H1 (cell line): ENCODE measurements around the gene MYOCD. TPM values are rescaled to one million over a fixed set of nuclear protein-coding genes. Genes with fewer than 3 reads are reported as not detected.

Experiments
- BACH1 ChIP-seq: IDR thresholded peaks from 2 replicates; pipeline ENCODE4 v1.6.1; 2012; ENCODE audit warnings: low read length, improper control_type of control experiment
- CEBPB ChIP-seq: IDR thresholded peaks from 2 replicates; pipeline ENCODE4 v1.6.1; 2012; ENCODE audit warnings: low read depth, low read length
- CHD1 ChIP-seq: IDR thresholded peaks from 2 replicates; pipeline ENCODE4 v1.6.1; 2012; ENCODE audit warnings: low read depth, low read length, improper control_type of control experiment
- EZH2 ChIP-seq: fragments of 200-600 bp; sonication (generic); IDR thresholded peaks from 2 replicates; pipeline ENCODE4 v1.7.1; 2012; ENCODE audit warnings: low read depth, mild to moderate bottlenecking, moderate library complexity, low read length, inconsistent platforms; ENCODE audit not compliant: severe bottlenecking
- GABPA ChIP-seq: IDR thresholded peaks from 2 replicates; pipeline ENCODE4 v1.6.1; 2011; ENCODE audit warnings: mild to moderate bottlenecking, low read length, moderate library complexity, borderline replicate concordance; ENCODE audit not compliant: insufficient read depth
- JUN ChIP-seq: IDR thresholded peaks from 2 replicates; pipeline ENCODE4 v1.6.1; 2011; ENCODE audit warnings: low read depth, mild to moderate bottlenecking, improper control_type of control experiment, low read length
- JUND ChIP-seq: IDR thresholded peaks from 2 replicates; pipeline ENCODE4 v1.6.1; 2011; ENCODE audit warnings: mild to moderate bottlenecking, improper control_type of control experiment, low read length
- POU5F1 ChIP-seq: IDR thresholded peaks from 2 replicates; pipeline ENCODE4 v1.6.1; 2011; ENCODE audit warnings: low read depth, mild to moderate bottlenecking, low read length, moderate library complexity
- RAD21 ChIP-seq, 2 experiments: IDR thresholded peaks in 1 of 2; conservative IDR thresholded peaks in 1 of 2; 2 replicates each; pipeline ENCODE4 v1.6.1; 2011; ENCODE audit warnings: low read depth in 2 of 2, low read length in 2 of 2, improper control_type of control experiment in 1 of 2, inconsistent platforms in 1 of 2, mild to moderate bottlenecking in 1 of 2, moderate library complexity in 1 of 2
- SIRT6 ChIP-seq: IDR thresholded peaks from one replicate; pipeline ENCODE4 v1.7.1; 2012; ENCODE audit warnings: low read length, inconsistent platforms
- SP2 ChIP-seq: IDR thresholded peaks from 2 replicates; pipeline ENCODE4 v1.6.1; 2012; ENCODE audit warnings: mild to moderate bottlenecking, low read length, inconsistent platforms
- SRF ChIP-seq: IDR thresholded peaks from 2 replicates; pipeline ENCODE4 v1.6.1; 2011; ENCODE audit warnings: mild to moderate bottlenecking, low read depth, low read length, moderate library complexity
- SUZ12 ChIP-seq: fragments of 200-600 bp; sonication (generic); IDR thresholded peaks from 2 replicates; pipeline ENCODE4 v1.6.1; 2012; ENCODE audit warnings: mild to moderate bottlenecking, inconsistent platforms, low read length, moderate library complexity, mixed read lengths
- TAF7 ChIP-seq: optimal IDR thresholded peaks from 2 replicates; pipeline ENCODE3; 2011; ENCODE audit warnings: low read depth, mild to moderate bottlenecking, inconsistent platforms, low read length, moderate library complexity, borderline replicate concordance
- TBP ChIP-seq: IDR thresholded peaks from 2 replicates; pipeline ENCODE4 v1.6.1; 2011; ENCODE audit warnings: low read depth, low read length, improper control_type of control experiment
- TCF12 ChIP-seq: IDR thresholded peaks from 2 replicates; pipeline ENCODE4 v1.6.1; 2011; ENCODE audit warnings: low read depth, mild to moderate bottlenecking, low read length
- YY1 ChIP-seq: IDR thresholded peaks from 2 replicates; pipeline ENCODE4 v1.6.1; 2011; ENCODE audit warnings: low read depth, mild to moderate bottlenecking, low read length
- polyA plus RNA-seq, 7 experiments: library from polyadenylated mRNA; depleted of rRNA in 3 of 7; stranded (reverse) in 5 of 7; unstranded in 2 of 7; fragments of >200 nt in 5 of 7; fragments of 200-250 nt in 2 of 7; gene quantifications; 1 replicate in 5 of 7; 2 replicates in 1 of 7; 4 replicates in 1 of 7; pipeline versions ENCODE4 v1.2.1 to v1.2.3, GENCODE V29; 2011 to 2013; ENCODE audit warnings: missing spikeins in 2 of 7, mixed read lengths in 2 of 7
- total RNA-seq: library from RNA; stranded (reverse); fragmentation: NEBNext Ultra II Directional; extraction: Animal tissue kit (Norgen Biotek cat#: 25700); gene quantifications from 2 replicates; pipeline ENCODE4 v1.2.1, GENCODE V29; 2021
- TF ChIP-seq, protein P1 (sequence below): IDR thresholded peaks from 2 replicates; pipeline ENCODE4 v1.6.1; 2012; ENCODE audit warnings: low read length, inconsistent platforms
- TF ChIP-seq, protein P2 (sequence below): IDR thresholded peaks from 2 replicates; pipeline ENCODE4 v1.6.1; 2011; ENCODE audit warnings: low read length, improper control_type of control experiment

MYOCD gene
- total and polyA plus RNA-seq, 2 of the 8 experiments (the other 6 are each of a cell fraction or from before 2014, with no cell fraction given): 0.30 to 4.9 TPM

DNA sequence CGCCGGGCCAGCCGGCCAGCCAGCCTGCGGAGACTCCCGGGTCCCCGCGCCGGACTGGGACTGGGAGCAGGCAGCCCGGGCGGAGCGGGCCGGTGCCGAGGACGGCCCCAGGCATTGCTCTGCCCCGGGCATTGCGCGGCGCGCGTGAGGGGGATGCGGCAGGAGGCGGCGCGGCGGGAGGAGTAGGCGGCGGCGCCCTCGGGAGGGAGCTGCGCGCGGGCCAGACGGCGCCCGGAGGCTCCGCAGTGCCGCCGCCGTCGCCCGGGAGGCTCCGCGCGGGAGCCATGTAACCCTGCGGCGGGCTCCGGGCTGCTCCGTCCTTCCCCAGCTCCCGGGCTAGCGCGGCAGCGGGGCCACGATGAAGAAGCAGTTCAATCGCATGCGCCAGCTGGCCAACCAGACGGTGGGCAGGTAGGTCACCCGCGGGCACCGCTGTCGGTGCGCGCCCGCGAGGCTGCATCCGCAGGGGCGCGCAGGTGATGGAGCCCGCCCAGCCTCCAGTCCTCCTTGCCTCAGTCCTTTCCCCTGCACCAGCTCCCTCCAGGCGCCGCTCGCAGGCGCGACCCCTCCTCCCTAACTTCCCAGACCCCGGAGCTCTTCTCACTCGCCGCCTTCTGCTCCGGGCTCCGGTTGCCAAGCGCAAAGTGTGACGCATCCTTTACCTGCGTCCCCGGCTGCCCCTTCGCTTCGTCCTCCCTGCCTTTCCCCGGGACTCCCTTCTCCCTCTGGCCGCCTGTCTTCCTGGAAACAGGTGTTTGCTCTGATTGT lies 124.0 kb downstream of the MYOCD start, which contains the start of gene ARHGAP44 (continued):
- TF ChIP-seq RAD21 (IDR thresholded peaks at IDR 0.05 in 1 of 2, conservative IDR thresholded peaks at IDR 0.05 in 1 of 2; ENCODE audit: low read depth in 2 of 2, low read length in 2 of 2) (no peak), TCF12 (no peak), POU5F1 (no peak), GABPA (0 out of 2 replicates have a peak, but pooled peaks have one; percentile 11), SUZ12 (no peak), JUN (no peak), CEBPB (no peak), TAF7 (peak; percentile 52), JUND (no peak), EZH2 (no peak), SIRT6 (no peak), SRF (no peak), BACH1 (no peak), YY1 (0 out of 2 replicates have a peak, but pooled peaks have one; percentile 11), TBP (0 out of 2 replicates have a peak, but pooled peaks have one; percentile 12), CHD1 (no peak), SP2 (no peak)
- TF ChIP-seq, protein P1, sequence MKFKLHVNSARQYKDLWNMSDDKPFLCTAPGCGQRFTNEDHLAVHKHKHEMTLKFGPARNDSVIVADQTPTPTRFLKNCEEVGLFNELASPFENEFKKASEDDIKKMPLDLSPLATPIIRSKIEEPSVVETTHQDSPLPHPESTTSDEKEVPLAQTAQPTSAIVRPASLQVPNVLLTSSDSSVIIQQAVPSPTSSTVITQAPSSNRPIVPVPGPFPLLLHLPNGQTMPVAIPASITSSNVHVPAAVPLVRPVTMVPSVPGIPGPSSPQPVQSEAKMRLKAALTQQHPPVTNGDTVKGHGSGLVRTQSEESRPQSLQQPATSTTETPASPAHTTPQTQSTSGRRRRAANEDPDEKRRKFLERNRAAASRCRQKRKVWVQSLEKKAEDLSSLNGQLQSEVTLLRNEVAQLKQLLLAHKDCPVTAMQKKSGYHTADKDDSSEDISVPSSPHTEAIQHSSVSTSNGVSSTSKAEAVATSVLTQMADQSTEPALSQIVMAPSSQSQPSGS: no peak
- TF ChIP-seq, protein P2, sequence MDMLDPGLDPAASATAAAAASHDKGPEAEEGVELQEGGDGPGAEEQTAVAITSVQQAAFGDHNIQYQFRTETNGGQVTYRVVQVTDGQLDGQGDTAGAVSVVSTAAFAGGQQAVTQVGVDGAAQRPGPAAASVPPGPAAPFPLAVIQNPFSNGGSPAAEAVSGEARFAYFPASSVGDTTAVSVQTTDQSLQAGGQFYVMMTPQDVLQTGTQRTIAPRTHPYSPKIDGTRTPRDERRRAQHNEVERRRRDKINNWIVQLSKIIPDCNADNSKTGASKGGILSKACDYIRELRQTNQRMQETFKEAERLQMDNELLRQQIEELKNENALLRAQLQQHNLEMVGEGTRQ: no peak
